Hepatocyte (in vitro differentiated cells): ENCODE data around the gene CENPP.

ENCODE experiments used
- EZH2 ChIP-seq: fragments of 200-600 bp; sonication (generic); IDR thresholded peaks from 2 replicates; pipeline ENCODE4 v1.6.1; 2016; ENCODE audit warnings: antibody characterized with exemption, mild to moderate bottlenecking, borderline replicate concordance
- EZH2phosphoT487 ChIP-seq: fragments of 200-600 bp; sonication (generic); IDR thresholded peaks from one replicate; pipeline ENCODE4 v1.6.1; 2018; ENCODE audit warnings: antibody characterized with exemption, mild to moderate bottlenecking, low read depth, moderate library complexity; ENCODE audit not compliant: unreplicated experiment, severe bottlenecking
- TF ChIP-seq, protein P1 (sequence below): fragments of 200-600 bp; sonication (generic); IDR thresholded peaks from 2 replicates; pipeline ENCODE4 v1.5.1; 2016; ENCODE audit warnings: antibody characterized with exemption, mild to moderate bottlenecking; ENCODE audit not compliant: poor library complexity

DNA sequence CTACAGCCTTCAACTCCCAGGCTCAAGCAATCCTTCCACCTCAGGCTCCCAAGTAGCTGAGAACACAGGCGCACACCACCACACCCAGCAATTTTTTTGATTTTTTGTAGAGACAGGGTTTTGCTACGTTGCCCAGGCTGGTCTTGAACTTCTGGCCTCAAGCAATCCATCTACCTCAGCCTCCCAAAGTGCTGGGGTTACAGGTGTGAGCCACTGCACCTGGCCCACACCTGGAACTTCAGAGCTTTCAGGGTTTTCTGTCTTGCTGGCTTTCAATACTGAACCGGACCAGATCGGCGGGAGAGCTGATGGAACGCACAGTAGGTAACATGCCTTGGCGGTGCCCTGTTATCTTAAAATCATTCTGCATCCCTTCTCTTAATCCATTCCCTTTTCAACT lies 313.4 kb downstream of the CENPP start:
- TF ChIP-seq, protein P1, sequence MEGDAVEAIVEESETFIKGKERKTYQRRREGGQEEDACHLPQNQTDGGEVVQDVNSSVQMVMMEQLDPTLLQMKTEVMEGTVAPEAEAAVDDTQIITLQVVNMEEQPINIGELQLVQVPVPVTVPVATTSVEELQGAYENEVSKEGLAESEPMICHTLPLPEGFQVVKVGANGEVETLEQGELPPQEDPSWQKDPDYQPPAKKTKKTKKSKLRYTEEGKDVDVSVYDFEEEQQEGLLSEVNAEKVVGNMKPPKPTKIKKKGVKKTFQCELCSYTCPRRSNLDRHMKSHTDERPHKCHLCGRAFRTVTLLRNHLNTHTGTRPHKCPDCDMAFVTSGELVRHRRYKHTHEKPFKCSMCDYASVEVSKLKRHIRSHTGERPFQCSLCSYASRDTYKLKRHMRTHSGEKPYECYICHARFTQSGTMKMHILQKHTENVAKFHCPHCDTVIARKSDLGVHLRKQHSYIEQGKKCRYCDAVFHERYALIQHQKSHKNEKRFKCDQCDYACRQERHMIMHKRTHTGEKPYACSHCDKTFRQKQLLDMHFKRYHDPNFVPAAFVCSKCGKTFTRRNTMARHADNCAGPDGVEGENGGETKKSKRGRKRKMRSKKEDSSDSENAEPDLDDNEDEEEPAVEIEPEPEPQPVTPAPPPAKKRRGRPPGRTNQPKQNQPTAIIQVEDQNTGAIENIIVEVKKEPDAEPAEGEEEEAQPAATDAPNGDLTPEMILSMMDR, result no peak
- TF ChIP-seq EZH2phosphoT487 (no peak), EZH2 (no peak)
